ENCODE data around the gene TTLL10. TPM values are rescaled to one million over a fixed set of nuclear protein-coding genes. Genes with fewer than 3 reads are reported as not detected.
A peak's percentile ranks its signal among the peaks of the same experiment; 100 is the strongest.

TTLL10 gene
- total and polyA plus RNA-seq, 2 experiments from 2014 or later = 0.45 TPM; not detected in 1

DNA sequence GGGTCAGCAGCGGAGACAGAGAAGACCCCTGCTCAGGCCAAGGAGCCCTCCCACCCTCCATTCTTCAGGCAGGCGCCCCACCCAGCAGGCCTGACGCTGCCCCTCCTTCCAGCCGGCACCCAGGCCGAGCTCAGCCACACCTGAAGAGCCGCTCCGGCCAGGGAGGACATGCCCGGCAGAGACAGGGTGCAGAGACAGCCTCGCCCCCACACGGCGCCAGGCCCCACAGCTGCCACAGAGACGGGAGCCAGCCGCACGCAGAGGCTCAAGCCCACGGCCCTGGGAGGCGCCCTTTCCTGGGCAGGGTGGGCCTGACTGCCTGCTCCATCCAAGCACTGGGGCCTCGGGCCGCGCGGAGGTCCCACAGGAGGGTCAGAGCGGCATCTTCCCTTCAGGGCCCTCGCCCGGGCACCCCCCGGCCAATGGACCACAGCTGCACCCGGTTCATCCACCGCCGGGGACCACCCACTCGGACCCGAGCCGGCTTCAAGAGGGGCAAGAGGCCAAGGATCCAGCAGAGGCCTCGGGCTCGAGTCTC is 5.2 kb downstream of the TTLL10 start:
- H3K36me3 ChIP-seq (ENCODE audit: insufficient read depth) = no peaks in the 10 kb centered on the region
- peaks cover 8% of the 10 kb centered on the region; the same call in 1 of the 2 replicates for H3K4me1 ChIP-seq (ENCODE audit: insufficient read depth)
- H4K20me1 ChIP-seq (replicated peaks; ENCODE audit: insufficient read depth) = no peaks in the 10 kb centered on the region
- H3K27me3 ChIP-seq (ENCODE audit: insufficient read depth) = no peaks in the 10 kb centered on the region
- H3K27ac ChIP-seq (ENCODE audit: low read depth) = no peak overlapping the region
- Mint-ChIP-seq H3K27me3 (ENCODE audit: insufficient read depth, low read depth, poor library complexity) (peaks cover 11% of the 10 kb centered on the region), H3K4me1 (peaks cover 20% of the 10 kb centered on the region), H3K4me3 (no peak overlapping the region), H3K27ac (no peak overlapping the region), H3K36me3 (ENCODE audit: low read depth) (no peaks in the 10 kb centered on the region), H3K9me3 (no peaks in the 10 kb centered on the region; the same call in 2 of the 3 replicates)
- no peaks in the 10 kb centered on the region for H3K9me2 ChIP-seq (ENCODE audit: insufficient read depth)
- ATAC-seq (no peak), DNase-seq (ENCODE audit: low spot score) (no peak)
- no peak overlapping the region for H2AFZ ChIP-seq
- TF ChIP-seq, protein P1, sequence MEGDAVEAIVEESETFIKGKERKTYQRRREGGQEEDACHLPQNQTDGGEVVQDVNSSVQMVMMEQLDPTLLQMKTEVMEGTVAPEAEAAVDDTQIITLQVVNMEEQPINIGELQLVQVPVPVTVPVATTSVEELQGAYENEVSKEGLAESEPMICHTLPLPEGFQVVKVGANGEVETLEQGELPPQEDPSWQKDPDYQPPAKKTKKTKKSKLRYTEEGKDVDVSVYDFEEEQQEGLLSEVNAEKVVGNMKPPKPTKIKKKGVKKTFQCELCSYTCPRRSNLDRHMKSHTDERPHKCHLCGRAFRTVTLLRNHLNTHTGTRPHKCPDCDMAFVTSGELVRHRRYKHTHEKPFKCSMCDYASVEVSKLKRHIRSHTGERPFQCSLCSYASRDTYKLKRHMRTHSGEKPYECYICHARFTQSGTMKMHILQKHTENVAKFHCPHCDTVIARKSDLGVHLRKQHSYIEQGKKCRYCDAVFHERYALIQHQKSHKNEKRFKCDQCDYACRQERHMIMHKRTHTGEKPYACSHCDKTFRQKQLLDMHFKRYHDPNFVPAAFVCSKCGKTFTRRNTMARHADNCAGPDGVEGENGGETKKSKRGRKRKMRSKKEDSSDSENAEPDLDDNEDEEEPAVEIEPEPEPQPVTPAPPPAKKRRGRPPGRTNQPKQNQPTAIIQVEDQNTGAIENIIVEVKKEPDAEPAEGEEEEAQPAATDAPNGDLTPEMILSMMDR (conservative IDR thresholded peaks at IDR 0.05; ENCODE audit: low read depth in 2 of 2) = no peak
- no peaks in the 10 kb centered on the region for H3F3A ChIP-seq (replicated peaks; ENCODE audit: low read depth)
- H3K4me2 ChIP-seq = no peak overlapping the region
- no peak overlapping the region for H3K4me3 ChIP-seq
- H3K79me2 ChIP-seq (replicated peaks; ENCODE audit: insufficient read depth) = no peaks in the 10 kb centered on the region

DNA sequence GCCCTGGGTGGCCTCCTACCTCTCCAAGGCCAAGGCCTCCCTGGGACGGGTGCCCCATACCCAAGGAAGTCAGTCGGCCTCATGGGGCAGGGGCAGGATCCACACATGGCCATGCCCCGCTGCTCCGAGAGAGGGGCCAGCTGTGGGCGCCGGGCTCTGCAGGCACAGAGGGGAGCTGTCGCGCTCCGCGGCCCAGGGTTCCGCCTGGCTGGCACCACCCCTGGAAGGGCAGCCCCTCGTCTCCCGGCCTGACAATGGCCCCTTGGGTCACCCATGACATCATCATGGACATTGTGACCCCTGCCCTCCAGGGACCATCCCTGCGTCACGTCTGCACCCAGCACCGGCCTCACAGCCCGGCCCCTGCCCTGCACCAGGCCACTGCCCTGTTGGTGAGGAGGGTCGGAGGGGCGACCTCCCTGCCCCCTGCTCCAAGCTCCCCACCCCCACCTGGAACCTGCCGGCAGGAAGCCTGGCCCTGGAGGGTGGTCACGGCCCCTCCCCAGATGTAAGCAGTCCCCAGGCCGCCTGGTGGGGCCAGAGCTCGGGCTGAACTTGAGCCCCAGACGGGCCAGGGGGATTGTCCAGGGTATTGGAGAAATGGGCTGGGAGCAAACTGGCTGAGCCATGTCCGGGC is 5.8 kb downstream of the TTLL10 start:
- ATAC-seq = no peak
- no peak overlapping the region for H3K4me3 ChIP-seq
- H2AFZ ChIP-seq = no peak overlapping the region
- no peak overlapping the region for H3K4me3 Mint-ChIP-seq
- H3K27me3 Mint-ChIP-seq (ENCODE audit: insufficient read depth, low read depth, poor library complexity) = peaks cover 8% of the 10 kb centered on the region
- DNase-seq (ENCODE audit: low spot score) = peak; percentile 1
- H3K79me2 ChIP-seq (replicated peaks; ENCODE audit: insufficient read depth) = no peaks in the 10 kb centered on the region
- H3K9me2 ChIP-seq (ENCODE audit: insufficient read depth) = no peaks in the 10 kb centered on the region
- no peaks in the 10 kb centered on the region for H3K36me3 ChIP-seq (ENCODE audit: insufficient read depth)
- no peaks in the 10 kb centered on the region; the same call in 2 of the 3 replicates for H3K9me3 Mint-ChIP-seq
- H3K36me3 Mint-ChIP-seq (ENCODE audit: low read depth) = no peaks in the 10 kb centered on the region
- H3F3A ChIP-seq (replicated peaks; ENCODE audit: low read depth) = no peaks in the 10 kb centered on the region
- H3K27me3 ChIP-seq (ENCODE audit: insufficient read depth) = no peaks in the 10 kb centered on the region
- peaks cover 16% of the 10 kb centered on the region for H3K4me1 Mint-ChIP-seq
- H3K4me2 ChIP-seq = no peak overlapping the region
- no peak overlapping the region for H3K27ac Mint-ChIP-seq
- no peaks in the 10 kb centered on the region for H4K20me1 ChIP-seq (replicated peaks; ENCODE audit: insufficient read depth)
- H3K27ac ChIP-seq (ENCODE audit: low read depth) = no peak overlapping the region
- peaks cover 8% of the 10 kb centered on the region; the same call in 1 of the 2 replicates for H3K4me1 ChIP-seq (ENCODE audit: insufficient read depth)
- TF ChIP-seq ZNF114 (CRISPR knock-in tag; IDR thresholded peaks at IDR 0.05) (no peak), NANOG (IDR thresholded peaks at IDR 0.05; ENCODE audit: borderline replicate concordance) (no peak), STAT1 (IDR thresholded peaks at IDR 0.05; ENCODE audit: unreplicated experiment) (no peak), CREB1 (CRISPR knock-in tag; IDR thresholded peaks at IDR 0.05; ENCODE audit: low read depth) (no peak), JUNB (IDR thresholded peaks at IDR 0.05; ENCODE audit: unreplicated experiment) (no peak), ZNF331 (CRISPR knock-in tag; IDR thresholded peaks at IDR 0.05; ENCODE audit: low read depth) (no peak), POLR2AphosphoS5 (IDR thresholded peaks at IDR 0.05; ENCODE audit: low read depth) (no peak)
- TF ChIP-seq, protein P2, sequence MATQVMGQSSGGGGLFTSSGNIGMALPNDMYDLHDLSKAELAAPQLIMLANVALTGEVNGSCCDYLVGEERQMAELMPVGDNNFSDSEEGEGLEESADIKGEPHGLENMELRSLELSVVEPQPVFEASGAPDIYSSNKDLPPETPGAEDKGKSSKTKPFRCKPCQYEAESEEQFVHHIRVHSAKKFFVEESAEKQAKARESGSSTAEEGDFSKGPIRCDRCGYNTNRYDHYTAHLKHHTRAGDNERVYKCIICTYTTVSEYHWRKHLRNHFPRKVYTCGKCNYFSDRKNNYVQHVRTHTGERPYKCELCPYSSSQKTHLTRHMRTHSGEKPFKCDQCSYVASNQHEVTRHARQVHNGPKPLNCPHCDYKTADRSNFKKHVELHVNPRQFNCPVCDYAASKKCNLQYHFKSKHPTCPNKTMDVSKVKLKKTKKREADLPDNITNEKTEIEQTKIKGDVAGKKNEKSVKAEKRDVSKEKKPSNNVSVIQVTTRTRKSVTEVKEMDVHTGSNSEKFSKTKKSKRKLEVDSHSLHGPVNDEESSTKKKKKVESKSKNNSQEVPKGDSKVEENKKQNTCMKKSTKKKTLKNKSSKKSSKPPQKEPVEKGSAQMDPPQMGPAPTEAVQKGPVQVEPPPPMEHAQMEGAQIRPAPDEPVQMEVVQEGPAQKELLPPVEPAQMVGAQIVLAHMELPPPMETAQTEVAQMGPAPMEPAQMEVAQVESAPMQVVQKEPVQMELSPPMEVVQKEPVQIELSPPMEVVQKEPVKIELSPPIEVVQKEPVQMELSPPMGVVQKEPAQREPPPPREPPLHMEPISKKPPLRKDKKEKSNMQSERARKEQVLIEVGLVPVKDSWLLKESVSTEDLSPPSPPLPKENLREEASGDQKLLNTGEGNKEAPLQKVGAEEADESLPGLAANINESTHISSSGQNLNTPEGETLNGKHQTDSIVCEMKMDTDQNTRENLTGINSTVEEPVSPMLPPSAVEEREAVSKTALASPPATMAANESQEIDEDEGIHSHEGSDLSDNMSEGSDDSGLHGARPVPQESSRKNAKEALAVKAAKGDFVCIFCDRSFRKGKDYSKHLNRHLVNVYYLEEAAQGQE (IDR thresholded peaks at IDR 0.05; ENCODE audit: unreplicated experiment) = no peak
- TF ChIP-seq, protein P3, sequence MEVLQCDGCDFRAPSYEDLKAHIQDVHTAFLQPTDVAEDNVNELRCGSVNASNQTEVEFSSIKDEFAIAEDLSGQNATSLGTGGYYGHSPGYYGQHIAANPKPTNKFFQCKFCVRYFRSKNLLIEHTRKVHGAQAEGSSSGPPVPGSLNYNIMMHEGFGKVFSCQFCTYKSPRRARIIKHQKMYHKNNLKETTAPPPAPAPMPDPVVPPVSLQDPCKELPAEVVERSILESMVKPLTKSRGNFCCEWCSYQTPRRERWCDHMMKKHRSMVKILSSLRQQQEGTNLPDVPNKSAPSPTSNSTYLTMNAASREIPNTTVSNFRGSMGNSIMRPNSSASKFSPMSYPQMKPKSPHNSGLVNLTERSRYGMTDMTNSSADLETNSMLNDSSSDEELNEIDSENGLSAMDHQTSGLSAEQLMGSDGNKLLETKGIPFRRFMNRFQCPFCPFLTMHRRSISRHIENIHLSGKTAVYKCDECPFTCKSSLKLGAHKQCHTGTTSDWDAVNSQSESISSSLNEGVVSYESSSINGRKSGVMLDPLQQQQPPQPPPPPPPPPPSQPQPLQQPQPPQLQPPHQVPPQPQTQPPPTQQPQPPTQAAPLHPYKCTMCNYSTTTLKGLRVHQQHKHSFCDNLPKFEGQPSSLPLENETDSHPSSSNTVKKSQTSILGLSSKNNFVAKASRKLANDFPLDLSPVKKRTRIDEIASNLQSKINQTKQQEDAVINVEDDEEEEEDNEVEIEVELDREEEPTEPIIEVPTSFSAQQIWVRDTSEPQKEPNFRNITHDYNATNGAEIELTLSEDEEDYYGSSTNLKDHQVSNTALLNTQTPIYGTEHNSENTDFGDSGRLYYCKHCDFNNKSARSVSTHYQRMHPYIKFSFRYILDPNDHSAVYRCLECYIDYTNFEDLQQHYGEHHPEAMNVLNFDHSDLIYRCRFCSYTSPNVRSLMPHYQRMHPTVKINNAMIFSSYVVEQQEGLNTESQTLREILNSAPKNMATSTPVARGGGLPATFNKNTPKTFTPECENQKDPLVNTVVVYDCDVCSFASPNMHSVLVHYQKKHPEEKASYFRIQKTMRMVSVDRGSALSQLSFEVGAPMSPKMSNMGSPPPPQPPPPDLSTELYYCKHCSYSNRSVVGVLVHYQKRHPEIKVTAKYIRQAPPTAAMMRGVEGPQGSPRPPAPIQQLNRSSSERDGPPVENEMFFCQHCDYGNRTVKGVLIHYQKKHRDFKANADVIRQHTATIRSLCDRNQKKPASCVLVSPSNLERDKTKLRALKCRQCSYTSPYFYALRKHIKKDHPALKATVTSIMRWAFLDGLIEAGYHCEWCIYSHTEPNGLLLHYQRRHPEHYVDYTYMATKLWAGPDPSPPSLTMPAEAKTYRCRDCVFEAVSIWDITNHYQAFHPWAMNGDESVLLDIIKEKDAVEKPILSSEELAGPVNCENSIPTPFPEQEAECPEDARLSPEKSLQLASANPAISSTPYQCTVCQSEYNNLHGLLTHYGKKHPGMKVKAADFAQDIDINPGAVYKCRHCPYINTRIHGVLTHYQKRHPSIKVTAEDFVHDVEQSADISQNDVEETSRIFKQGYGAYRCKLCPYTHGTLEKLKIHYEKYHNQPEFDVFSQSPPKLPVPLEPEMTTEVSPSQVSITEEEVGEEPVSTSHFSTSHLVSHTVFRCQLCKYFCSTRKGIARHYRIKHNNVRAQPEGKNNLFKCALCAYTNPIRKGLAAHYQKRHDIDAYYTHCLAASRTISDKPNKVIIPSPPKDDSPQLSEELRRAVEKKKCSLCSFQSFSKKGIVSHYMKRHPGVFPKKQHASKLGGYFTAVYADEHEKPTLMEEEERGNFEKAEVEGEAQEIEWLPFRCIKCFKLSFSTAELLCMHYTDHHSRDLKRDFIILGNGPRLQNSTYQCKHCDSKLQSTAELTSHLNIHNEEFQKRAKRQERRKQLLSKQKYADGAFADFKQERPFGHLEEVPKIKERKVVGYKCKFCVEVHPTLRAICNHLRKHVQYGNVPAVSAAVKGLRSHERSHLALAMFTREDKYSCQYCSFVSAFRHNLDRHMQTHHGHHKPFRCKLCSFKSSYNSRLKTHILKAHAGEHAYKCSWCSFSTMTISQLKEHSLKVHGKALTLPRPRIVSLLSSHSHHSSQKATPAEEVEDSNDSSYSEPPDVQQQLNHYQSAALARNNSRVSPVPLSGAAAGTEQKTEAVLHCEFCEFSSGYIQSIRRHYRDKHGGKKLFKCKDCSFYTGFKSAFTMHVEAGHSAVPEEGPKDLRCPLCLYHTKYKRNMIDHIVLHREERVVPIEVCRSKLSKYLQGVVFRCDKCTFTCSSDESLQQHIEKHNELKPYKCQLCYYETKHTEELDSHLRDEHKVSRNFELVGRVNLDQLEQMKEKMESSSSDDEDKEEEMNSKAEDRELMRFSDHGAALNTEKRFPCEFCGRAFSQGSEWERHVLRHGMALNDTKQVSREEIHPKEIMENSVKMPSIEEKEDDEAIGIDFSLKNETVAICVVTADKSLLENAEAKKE (CRISPR knock-in tag; IDR thresholded peaks at IDR 0.05) = no peak

Data from GM23338 (cell line).